GM12801 (cell line): Measurements from ENCODE around the gene RNF7.

Source experiments
- CTCF ChIP-seq: IDR thresholded peaks from one replicate; pipeline ENCODE4 v1.5.1; 2011; ENCODE audit warnings: control low read depth; ENCODE audit not compliant: insufficient read length; ENCODE audit errors: extremely low read depth

RNF7 gene

DNA sequence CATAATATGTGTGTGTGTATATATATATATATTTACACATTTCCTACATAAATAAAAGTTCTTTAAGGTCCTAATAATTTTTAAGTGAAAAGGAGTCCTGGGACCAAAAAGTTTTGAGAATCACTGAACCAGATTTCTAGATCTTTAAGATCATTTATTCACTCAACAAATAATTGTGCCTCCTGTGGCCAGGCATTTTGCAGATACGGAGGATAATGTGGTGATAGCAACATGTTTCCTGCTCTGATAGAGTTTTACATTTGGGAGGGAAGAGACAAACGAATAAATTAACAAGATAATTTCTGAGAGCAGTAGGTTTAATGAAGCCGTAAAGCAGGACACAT lies 448 bp upstream of the RNF7 start:
- no peak for TF ChIP-seq CTCF

DNA sequence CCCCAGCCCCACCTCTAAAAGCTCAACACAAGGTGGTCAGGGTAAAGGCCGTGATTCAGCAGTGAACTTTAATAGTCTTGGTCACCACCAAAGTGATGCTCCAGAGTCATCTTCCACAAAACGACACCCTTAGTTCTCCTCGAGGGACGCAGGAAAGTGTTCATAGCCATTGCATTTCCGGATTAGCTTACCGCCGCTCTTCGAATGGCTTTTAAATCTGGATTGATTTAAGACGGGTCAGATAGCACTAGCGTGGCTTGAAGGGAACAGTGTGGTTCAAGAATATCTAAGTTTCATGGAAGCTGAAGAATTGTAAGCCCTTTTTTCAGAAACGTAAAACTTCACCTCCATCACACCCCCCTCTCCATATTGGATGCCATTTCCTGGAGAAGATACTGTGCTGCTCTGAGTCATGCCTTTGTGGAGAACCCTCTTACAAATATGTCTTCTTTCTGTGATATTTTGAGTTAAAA lies 829 bp downstream of the RNF7 start:
- no peak for TF ChIP-seq CTCF

DNA sequence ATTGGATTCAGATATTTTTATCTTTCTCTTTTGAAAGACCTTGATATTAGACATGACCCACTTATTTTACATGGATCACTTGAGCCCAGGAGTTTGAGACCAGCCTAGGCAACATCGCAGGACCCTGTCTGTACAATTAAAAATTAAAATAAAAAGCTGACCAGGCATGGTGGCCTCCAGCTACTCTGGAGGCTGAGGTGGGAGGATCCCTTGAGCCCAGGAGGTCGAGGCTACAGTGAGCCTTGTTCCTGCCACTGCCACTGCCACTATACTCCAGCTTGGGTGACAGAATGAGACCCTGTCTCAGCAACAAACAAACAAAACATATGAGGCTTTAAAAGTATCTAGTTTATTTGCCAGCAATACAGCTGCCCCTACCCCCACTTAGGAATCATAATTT lies 1.6 kb downstream of the RNF7 start:
- no peak for TF ChIP-seq CTCF

GRCh38 chr3:141740349-141740748 lies 2.3 kb downstream of the RNF7 start:
- TF ChIP-seq CTCF: no peak

DNA sequence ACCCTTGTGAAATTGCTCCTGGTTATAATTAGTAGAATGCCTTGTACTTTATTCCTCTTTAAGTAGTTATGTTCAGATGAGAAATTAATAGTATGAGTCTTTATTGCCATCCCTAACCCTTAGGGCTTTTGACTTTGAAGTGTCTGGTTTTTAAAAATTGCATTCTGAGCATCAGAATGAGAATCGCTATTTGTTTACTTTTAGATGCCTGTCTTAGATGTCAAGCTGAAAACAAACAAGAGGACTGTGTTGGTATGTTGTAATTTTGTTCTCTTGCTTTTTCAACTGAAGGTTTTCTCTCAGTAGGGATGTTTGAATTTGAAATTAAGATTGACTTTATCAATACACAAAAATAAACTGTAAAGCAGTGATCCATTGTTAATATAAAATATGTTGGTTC lies 5.2 kb downstream of the RNF7 start:
- TF ChIP-seq CTCF: no peak

DNA sequence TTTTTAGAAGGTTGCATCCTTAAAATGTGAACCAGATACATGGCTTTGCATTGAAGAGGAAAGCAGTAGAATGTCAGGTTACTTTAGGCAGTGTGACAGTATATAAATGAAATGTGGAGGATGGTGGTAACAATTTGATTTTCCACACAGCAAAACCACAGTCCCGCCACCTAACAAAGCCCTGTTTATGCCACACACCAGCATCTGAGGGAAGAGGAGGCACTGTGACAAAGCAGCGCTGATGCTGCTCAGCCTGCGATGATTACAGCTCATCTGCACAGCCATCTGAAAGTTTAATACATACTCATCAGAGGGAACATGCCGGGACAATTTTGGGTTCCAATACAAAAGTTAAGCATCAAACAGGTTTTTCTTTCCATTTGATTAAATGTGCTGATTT lies 8.9 kb downstream of the RNF7 start:
- no peak for TF ChIP-seq CTCF

DNA sequence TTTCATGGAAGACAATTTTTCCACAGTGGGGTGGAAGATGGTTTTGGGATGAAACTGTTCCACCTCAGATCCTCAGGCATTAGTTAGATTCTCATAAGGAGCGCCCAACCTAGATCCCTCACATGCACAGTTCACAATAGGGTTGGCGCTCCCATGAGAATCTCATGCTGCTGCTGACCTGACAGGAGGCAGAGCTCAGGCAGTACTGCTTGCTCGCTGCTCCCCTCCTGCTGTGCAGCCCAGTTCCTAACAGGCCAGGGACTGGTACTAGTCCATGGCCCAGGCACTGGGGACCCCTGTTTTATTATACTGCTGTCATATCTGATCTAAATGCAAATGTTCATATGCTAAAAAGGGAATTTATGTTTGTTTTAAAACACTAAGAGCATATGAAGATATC lies 15.3 kb downstream of the RNF7 start:
- TF ChIP-seq CTCF: no peak

GRCh38 chr3:141754032-141754431 lies 15.9 kb downstream of the RNF7 start:
- TF ChIP-seq CTCF: no peak
